GM23338 (cell line): ENCODE results near the gene CENPO. TPM values are rescaled to one million over a fixed set of nuclear protein-coding genes. Genes with fewer than 3 reads are reported as not detected.

Source experiments
- ATAC-seq: fragments of 200-7000 bp; cut with Tn5 transposase; 3 replicates; pipeline ENCODE4 v1.9.1; 2020
- DNase-seq: peaks from one replicate; pipeline ENCODE4 v3.0.0-alpha.2; 2015; ENCODE audit warnings: low spot score
- H2AFZ ChIP-seq: fragments of 200-600 bp; sonication (generic); 2 replicates; pipeline ENCODE4 v1.8.0; 2016; ENCODE audit warnings: antibody characterized with exemption, mild to moderate bottlenecking, moderate library complexity
- H3F3A ChIP-seq: fragments of 200-600 bp; sonication (generic); replicated peaks from 2 replicates; pipeline ENCODE4 v1.8.0; 2017; ENCODE audit warnings: antibody characterized with exemption, mixed run types, low read depth
- H3K27ac ChIP-seq: fragments of 200-600 bp; sonication (generic); 2 replicates; pipeline ENCODE4 v1.6.1; 2016; ENCODE audit warnings: low read depth
- H3K27me3 ChIP-seq: fragments of 200-600 bp; sonication (generic); 2 replicates; pipeline ENCODE4 v1.8.0; 2016; ENCODE audit warnings: mild to moderate bottlenecking, mixed run types, moderate library complexity; ENCODE audit not compliant: insufficient read depth
- H3K36me3 ChIP-seq: fragments of 200-600 bp; sonication (generic); 2 replicates; pipeline ENCODE4 v1.8.0; 2016; ENCODE audit warnings: mild to moderate bottlenecking; ENCODE audit not compliant: insufficient read depth
- H3K4me1 ChIP-seq: fragments of 200-600 bp; sonication (generic); 2 replicates; pipeline ENCODE4 v1.8.0; 2016; ENCODE audit warnings: mild to moderate bottlenecking, moderate library complexity; ENCODE audit not compliant: insufficient read depth
- H3K4me2 ChIP-seq: fragments of 200-600 bp; sonication (generic); 2 replicates; pipeline ENCODE4 v1.7.1; 2017; ENCODE audit warnings: mixed run types
- H3K4me3 ChIP-seq: fragments of 200-600 bp; sonication (generic); 2 replicates; pipeline ENCODE4 v1.6.1; 2016; ENCODE audit warnings: mixed run types
- H3K79me2 ChIP-seq: fragments of 200-600 bp; sonication (generic); replicated peaks from 2 replicates; pipeline ENCODE4 v1.8.0; 2017; ENCODE audit warnings: mild to moderate bottlenecking; ENCODE audit not compliant: insufficient read depth
- H3K9me2 ChIP-seq: fragments of 200-600 bp; sonication (generic); 2 replicates; pipeline ENCODE4 v1.8.0; 2017; ENCODE audit not compliant: insufficient read depth
- H4K20me1 ChIP-seq: fragments of 200-600 bp; sonication (generic); replicated peaks from 2 replicates; pipeline ENCODE4 v1.8.0; 2017; ENCODE audit warnings: mild to moderate bottlenecking; ENCODE audit not compliant: insufficient read depth
- H3K27ac Mint-ChIP-seq: 2 replicates; pipeline ENCODE4 v1.8.0; 2020; ENCODE audit warnings: inconsistent platforms, mild to moderate bottlenecking, moderate library complexity, mixed read lengths
- H3K27me3 Mint-ChIP-seq: 3 replicates; pipeline ENCODE4 v1.8.0; 2022; ENCODE audit warnings: low read depth, mild to moderate bottlenecking, moderate library complexity, mixed read lengths, inconsistent platforms; ENCODE audit not compliant: insufficient read depth, poor library complexity
- H3K36me3 Mint-ChIP-seq: 3 replicates; pipeline ENCODE4 v1.8.0; 2021; ENCODE audit warnings: low read depth, mild to moderate bottlenecking, inconsistent platforms, moderate library complexity, mixed read lengths
- H3K4me1 Mint-ChIP-seq: 3 replicates; pipeline ENCODE4 v1.8.0; 2020; ENCODE audit warnings: mild to moderate bottlenecking, inconsistent platforms, mixed read lengths
- H3K4me3 Mint-ChIP-seq: 3 replicates; pipeline ENCODE4 v1.8.0; 2021; ENCODE audit warnings: moderate library complexity, mild to moderate bottlenecking, inconsistent platforms, mixed read lengths
- H3K9me3 Mint-ChIP-seq: 3 replicates; pipeline ENCODE4 v1.8.0; 2020; ENCODE audit warnings: moderate library complexity, mild to moderate bottlenecking, inconsistent platforms, mixed read lengths
- CREB1 ChIP-seq: fragments of 250-450 bp; sonication (Bioruptor Pico); IDR thresholded peaks from 2 replicates; pipeline ENCODE4 v1.5.0; 2020; ENCODE audit warnings: low read depth, mild to moderate bottlenecking, moderate library complexity
- EZH2 ChIP-seq: fragments of 200-600 bp; sonication (generic); IDR thresholded peaks from one replicate; pipeline ENCODE4 v1.8.0; 2017; ENCODE audit warnings: antibody characterized with exemption, mild to moderate bottlenecking, low read depth; ENCODE audit not compliant: unreplicated experiment
- JUNB ChIP-seq: IDR thresholded peaks from one replicate; pipeline ENCODE4 v1.6.1; 2016; ENCODE audit warnings: antibody characterized with exemption; ENCODE audit not compliant: unreplicated experiment
- POLR2AphosphoS5 ChIP-seq: IDR thresholded peaks from 2 replicates; pipeline ENCODE4 v1.6.1; 2016; ENCODE audit warnings: antibody characterized with exemption, low read depth
- STAT1 ChIP-seq: IDR thresholded peaks from one replicate; pipeline ENCODE4 v1.6.1; 2016; ENCODE audit warnings: antibody characterized with exemption; ENCODE audit not compliant: unreplicated experiment
- ZNF114 ChIP-seq: fragments of 250-450 bp; sonication (Bioruptor Pico); IDR thresholded peaks from 2 replicates; pipeline ENCODE4 v1.5.0; 2020; ENCODE audit warnings: mild to moderate bottlenecking, moderate library complexity
- ZNF331 ChIP-seq: fragments of 250-450 bp; sonication (Bioruptor Pico); IDR thresholded peaks from 2 replicates; pipeline ENCODE4 v1.5.0; 2020; ENCODE audit warnings: low read depth, mild to moderate bottlenecking, moderate library complexity
- polyA plus RNA-seq: library from polyadenylated mRNA; unstranded; fragments of >200 nt; fragmentation: Nextera tagmentation; extraction: Ambion mirVana; gene quantifications from 2 replicates; pipeline ENCODE4 v1.2.1, GENCODE V29; 2016
- total RNA-seq: library from RNA; depleted of rRNA; stranded (reverse); fragments of >200 nt; shearing (Covaris generic); gene quantifications from 2 replicates; pipeline ENCODE4 v1.2.3, GENCODE V29; 2014
- TF ChIP-seq, protein P1 (sequence below), 2 experiments: fragments of 200-600 bp in 1 of 2; sonication (generic) in 1 of 2; conservative IDR thresholded peaks; 2 replicates each; pipeline versions ENCODE4 v1.5.1 to v1.6.1; 2016 to 2017; ENCODE audit warnings: antibody characterized with exemption in 2 of 2, low read depth in 2 of 2, mild to moderate bottlenecking in 2 of 2, moderate library complexity in 1 of 2
- TF ChIP-seq, protein P2 (sequence below): IDR thresholded peaks from one replicate; pipeline ENCODE4 v1.6.1; 2018; ENCODE audit warnings: antibody characterized with exemption; ENCODE audit not compliant: unreplicated experiment
- TF ChIP-seq, protein P3 (sequence below): IDR thresholded peaks from 2 replicates; pipeline ENCODE4 v1.6.1; 2016; ENCODE audit warnings: antibody characterized with exemption

Gene CENPO
- total and polyA plus RNA-seq, 2 experiments from 2014 or later, result 27.0 to 44.7 TPM

DNA sequence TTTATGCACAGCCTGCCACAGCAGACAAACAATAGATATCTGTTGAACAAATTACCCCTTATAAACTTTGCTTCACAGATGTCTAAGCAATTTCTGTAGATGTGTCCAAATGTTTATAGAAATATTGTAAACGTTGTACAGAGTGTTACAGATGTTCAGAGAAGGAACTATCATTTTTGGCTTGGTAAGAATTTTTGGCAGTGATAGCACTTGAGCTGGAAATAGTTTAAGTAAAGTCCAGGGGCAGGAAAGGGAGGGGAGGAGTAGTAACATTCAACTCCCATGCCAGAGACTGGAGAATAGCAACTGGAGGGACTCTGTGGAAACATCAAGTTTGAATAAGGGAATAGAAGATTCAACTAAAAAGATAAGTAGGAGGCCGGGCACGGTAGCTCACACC, 4.4 kb upstream of the CENPO start:
- peaks cover 15% of the 10 kb centered on the region for H3K27me3 Mint-ChIP-seq
- Histone ChIP-seq H3K27ac (no peak overlapping the region), H3K27me3 (no peaks in the 10 kb centered on the region), H3F3A (no peaks in the 10 kb centered on the region), H4K20me1 (no peaks in the 10 kb centered on the region), H3K4me1 (peaks cover 18% of the 10 kb centered on the region), H3K79me2 (peaks cover 4% of the 10 kb centered on the region), H3K4me3 (no peak overlapping the region), H3K36me3 (no peaks in the 10 kb centered on the region), H3K4me2 (no peak overlapping the region), H3K9me2 (no peaks in the 10 kb centered on the region), H2AFZ (no peak overlapping the region)
- TF ChIP-seq, protein P1, sequence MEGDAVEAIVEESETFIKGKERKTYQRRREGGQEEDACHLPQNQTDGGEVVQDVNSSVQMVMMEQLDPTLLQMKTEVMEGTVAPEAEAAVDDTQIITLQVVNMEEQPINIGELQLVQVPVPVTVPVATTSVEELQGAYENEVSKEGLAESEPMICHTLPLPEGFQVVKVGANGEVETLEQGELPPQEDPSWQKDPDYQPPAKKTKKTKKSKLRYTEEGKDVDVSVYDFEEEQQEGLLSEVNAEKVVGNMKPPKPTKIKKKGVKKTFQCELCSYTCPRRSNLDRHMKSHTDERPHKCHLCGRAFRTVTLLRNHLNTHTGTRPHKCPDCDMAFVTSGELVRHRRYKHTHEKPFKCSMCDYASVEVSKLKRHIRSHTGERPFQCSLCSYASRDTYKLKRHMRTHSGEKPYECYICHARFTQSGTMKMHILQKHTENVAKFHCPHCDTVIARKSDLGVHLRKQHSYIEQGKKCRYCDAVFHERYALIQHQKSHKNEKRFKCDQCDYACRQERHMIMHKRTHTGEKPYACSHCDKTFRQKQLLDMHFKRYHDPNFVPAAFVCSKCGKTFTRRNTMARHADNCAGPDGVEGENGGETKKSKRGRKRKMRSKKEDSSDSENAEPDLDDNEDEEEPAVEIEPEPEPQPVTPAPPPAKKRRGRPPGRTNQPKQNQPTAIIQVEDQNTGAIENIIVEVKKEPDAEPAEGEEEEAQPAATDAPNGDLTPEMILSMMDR (conservative IDR thresholded peaks at IDR 0.05; ENCODE audit: low read depth in 2 of 2), result no peak
- TF ChIP-seq, protein P2, sequence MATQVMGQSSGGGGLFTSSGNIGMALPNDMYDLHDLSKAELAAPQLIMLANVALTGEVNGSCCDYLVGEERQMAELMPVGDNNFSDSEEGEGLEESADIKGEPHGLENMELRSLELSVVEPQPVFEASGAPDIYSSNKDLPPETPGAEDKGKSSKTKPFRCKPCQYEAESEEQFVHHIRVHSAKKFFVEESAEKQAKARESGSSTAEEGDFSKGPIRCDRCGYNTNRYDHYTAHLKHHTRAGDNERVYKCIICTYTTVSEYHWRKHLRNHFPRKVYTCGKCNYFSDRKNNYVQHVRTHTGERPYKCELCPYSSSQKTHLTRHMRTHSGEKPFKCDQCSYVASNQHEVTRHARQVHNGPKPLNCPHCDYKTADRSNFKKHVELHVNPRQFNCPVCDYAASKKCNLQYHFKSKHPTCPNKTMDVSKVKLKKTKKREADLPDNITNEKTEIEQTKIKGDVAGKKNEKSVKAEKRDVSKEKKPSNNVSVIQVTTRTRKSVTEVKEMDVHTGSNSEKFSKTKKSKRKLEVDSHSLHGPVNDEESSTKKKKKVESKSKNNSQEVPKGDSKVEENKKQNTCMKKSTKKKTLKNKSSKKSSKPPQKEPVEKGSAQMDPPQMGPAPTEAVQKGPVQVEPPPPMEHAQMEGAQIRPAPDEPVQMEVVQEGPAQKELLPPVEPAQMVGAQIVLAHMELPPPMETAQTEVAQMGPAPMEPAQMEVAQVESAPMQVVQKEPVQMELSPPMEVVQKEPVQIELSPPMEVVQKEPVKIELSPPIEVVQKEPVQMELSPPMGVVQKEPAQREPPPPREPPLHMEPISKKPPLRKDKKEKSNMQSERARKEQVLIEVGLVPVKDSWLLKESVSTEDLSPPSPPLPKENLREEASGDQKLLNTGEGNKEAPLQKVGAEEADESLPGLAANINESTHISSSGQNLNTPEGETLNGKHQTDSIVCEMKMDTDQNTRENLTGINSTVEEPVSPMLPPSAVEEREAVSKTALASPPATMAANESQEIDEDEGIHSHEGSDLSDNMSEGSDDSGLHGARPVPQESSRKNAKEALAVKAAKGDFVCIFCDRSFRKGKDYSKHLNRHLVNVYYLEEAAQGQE, result no peak
- TF ChIP-seq STAT1 (no peak), JUNB (no peak), ZNF331 (no peak), POLR2AphosphoS5 (no peak), CREB1 (CRISPR knock-in tag) (no peak), ZNF114 (CRISPR knock-in tag) (no peak)
- TF ChIP-seq, protein P3, sequence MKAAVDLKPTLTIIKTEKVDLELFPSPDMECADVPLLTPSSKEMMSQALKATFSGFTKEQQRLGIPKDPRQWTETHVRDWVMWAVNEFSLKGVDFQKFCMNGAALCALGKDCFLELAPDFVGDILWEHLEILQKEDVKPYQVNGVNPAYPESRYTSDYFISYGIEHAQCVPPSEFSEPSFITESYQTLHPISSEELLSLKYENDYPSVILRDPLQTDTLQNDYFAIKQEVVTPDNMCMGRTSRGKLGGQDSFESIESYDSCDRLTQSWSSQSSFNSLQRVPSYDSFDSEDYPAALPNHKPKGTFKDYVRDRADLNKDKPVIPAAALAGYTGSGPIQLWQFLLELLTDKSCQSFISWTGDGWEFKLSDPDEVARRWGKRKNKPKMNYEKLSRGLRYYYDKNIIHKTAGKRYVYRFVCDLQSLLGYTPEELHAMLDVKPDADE, result no peak
- H3K27ac Mint-ChIP-seq, result no peak overlapping the region
- no peaks in the 10 kb centered on the region for H3K9me3 Mint-ChIP-seq
- peaks cover 18% of the 10 kb centered on the region for H3K4me1 Mint-ChIP-seq
- DNase-seq (no peak), ATAC-seq (no peak)
- H3K36me3 Mint-ChIP-seq, result peaks cover 10% of the 10 kb centered on the region; the same call in 2 of the 3 replicates
- H3K4me3 Mint-ChIP-seq, result no peak overlapping the region

DNA sequence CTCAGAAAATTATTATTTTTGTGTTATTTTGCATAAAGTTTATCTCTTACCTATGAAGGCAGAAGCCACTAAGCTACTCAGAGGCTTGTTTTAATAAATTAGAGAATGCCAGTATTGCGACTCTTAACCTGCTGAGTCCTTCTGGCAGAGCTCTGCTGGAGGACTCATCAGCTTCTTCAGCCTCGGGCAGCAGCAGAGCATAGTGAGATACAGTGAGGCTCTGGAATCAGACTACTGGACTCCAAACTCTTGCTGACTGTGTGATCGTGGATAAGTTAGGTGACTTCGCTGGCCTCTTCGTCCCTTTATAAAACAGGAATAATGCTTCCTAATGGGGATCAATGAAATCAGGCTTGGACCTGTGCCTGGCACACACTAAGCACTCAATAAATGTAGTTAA, 1.8 kb upstream of the CENPO start:
- DNase-seq, result no peak
- Mint-ChIP-seq H3K4me3 (no peak overlapping the region), H3K4me1 (peaks cover 26% of the 10 kb centered on the region), H3K9me3 (no peaks in the 10 kb centered on the region), H3K27ac (no peak overlapping the region; the same call in 1 of the 2 replicates), H3K36me3 (peaks cover 29% of the 10 kb centered on the region), H3K27me3 (peaks cover 13% of the 10 kb centered on the region)
- no peak overlapping the region for H3K4me3 ChIP-seq
- no peaks in the 10 kb centered on the region for H3K27me3 ChIP-seq
- no peak overlapping the region for H2AFZ ChIP-seq
- H3K4me1 ChIP-seq, result peaks cover 27% of the 10 kb centered on the region
- no peaks in the 10 kb centered on the region for H3F3A ChIP-seq
- no peak overlapping the region for H3K27ac ChIP-seq
- H3K9me2 ChIP-seq, result no peaks in the 10 kb centered on the region
- H3K79me2 ChIP-seq, result peaks cover 30% of the 10 kb centered on the region
- peak overlapping the region; percentile 94; the same call in 1 of the 2 replicates for H3K4me2 ChIP-seq
- H4K20me1 ChIP-seq, result 0 out of 2 replicates have a peak, but pooled peaks cover 12% of the 10 kb centered on the region
- no peaks in the 10 kb centered on the region for H3K36me3 ChIP-seq
- no peak for ATAC-seq
- TF ChIP-seq CREB1 (CRISPR knock-in tag) (no peak), ZNF331 (no peak), STAT1 (no peak), EZH2 (no peak)
- TF ChIP-seq, protein P3, result no peak
- TF ChIP-seq, protein P2, result no peak
